ENCODE data around the gene EXOG.
A peak's percentile ranks its signal among the peaks of the same experiment; 100 is the strongest.

EXOG gene

DNA sequence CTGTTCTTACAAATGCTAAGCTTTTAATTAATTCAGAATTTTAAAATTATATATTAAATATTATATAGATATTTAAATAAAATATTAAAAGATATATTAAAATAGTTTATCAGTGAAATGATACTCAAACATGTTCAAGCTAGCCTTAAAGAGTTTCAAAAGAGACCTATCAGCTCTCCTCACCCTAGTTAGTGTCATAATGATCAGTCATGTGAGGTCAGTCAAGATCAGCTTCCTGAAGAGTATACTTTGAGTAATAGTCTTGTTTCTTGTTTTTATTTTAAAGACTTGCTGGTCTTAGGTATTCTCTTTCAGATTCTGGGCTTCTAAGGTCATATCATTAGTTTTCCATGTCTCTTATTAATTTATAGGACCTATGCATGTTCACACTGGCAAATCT is 14.5 kb downstream of the EXOG start:
- no peak for DNase-seq (ENCODE audit: low read depth)

DNA sequence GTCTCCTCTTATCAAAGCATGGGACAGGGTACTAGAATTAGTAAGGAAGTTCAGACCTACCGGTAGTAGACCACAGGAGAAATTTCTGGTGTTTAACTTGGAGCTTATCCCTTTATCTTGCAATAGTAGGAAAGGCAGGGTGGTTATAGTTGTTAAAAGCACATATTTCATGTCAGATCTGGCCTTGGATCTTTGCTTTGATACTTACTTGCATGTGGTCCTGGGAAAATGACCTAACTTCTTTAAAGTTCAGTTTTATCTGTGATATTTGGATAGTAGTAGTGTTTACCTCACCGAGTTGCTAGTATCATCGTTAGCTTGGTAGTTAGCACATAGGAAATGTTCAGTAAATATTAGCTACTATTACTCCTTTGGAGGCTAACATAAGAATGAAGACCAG is 15.4 kb downstream of the EXOG start:
- DNase-seq (ENCODE audit: low read depth) = no peak

DNA sequence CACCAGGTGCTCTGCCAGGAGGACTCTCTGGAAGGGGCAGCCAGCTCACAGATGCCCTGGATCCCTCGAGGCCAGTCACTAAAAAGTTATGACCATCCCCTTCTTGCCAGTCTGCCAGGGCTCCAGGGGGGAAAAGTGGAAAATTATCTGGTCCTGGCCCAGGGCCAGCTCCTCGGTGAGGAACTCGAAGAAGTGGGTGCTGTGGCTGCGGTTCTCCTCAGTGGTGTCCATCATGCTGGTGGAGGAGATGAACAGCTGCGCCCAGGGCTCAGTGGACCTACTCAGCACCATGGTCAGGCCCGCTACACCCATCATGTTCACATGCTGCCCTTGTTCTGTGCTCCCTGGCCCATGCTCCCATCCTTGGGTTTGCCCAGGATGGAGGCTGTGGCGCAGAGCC is 19.2 kb downstream of the EXOG start:
- no peak for DNase-seq (ENCODE audit: low read depth)

DNA sequence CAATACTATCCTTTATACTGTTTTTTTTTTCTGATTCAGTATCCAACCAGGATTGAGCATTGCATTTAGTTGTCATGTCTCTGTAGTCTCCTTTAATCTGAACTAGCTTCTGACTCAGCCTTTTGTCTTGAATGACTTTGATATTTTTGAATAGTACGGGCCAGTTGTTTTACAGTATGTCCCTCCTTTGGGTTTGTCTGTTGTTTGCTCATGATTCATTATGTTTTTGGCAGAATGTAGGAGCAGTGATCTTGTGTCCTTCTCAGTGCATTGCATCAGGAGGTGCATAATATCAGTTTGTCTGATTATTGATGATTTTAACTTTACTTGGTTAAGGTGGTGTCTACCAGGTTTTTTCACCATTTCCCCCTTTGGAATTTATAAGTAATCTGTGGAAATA is 20.5 kb downstream of the EXOG start:
- DNase-seq (ENCODE audit: low read depth) = no peak

DNA sequence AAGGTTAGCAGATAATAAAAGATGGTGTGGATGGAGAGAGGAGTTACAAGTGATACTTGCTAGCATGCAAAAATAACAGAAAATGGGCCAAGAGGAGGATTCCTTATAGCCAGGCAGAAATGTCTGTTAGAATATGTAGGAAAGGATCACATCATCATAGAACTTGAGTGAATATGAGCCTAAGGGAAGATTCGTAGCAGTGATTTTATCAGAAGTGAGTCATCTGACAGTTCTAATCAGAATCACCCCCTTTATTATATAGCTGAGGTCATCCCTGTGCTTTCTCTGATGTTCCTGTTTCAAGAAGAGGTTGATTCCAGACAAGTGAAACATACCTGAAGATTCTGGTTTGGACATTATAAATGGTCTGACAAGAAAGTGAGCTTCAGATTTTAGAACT is 22.9 kb downstream of the EXOG start:
- no peak for DNase-seq (ENCODE audit: low read depth)

DNA sequence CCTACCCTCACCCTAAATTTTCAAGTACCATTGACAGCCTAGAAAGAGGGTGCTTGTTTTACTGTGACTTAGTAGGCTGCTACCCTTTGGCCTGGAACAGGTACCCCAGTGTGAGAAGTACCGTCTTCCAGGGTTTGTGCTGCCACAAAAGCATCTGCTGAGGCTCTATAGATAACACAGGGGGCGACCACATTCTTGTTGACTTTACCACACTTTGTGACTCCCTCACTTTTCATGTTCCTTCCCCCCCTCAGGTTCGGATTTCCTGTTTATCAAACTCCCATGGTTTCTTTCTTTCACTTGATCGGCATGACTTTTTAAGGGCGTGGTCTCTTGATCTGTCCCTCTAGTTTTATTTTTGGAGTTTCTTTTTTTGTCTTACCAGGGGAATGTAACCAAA is 23.5 kb downstream of the EXOG start:
- no peak for DNase-seq (ENCODE audit: low read depth)

DNA sequence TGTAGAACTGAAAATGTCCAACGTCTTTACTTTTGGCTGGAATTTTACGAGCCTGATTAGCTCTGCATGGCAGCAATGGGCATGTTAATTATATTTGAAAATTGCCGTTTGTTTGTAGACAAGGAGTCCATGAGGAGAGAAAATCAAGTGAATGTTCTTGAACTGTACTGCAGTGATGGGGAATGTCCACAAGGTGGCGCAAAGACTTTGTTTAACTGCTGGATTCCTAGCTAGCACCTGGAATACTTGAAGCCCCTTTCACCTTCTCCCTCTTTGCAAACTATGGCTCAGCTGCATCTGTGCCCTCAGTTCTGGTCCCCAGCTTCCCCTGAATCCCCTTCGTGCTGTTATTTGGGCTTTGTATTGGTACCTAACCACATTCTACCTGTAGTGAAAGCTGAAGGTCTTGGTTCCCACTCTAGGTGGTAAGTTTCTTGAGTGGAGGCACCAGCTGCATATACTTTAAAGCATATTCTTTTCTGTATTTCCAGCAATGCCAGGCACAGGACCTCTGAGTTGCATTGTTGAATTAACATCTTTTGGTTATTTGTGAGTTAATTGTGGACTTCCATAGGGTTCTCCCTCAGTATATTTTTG is 25.3 kb downstream of the EXOG start:
- peak; percentile 46 for DNase-seq (ENCODE audit: low read depth)

DNA sequence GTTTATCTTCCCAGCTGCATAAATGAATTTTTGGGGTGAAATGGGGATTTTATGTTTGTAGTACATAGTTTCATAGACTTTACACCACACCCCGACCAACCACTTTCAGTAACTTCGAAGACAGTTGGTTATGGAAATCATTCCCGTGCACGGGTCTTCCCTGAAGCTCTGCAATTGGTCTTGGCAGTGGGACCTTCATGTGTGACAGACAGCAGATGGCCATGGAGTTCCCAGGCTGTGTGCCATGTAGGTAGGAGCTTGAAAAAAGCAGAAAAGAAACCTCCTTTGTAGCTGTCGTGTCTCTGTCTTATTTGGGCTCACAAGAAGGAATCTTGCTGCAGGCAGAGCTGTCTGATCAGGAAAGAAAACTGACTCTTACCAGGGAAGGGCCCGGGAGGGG is 25.9 kb downstream of the EXOG start:
- DNase-seq (ENCODE audit: low read depth) = no peak

DNA sequence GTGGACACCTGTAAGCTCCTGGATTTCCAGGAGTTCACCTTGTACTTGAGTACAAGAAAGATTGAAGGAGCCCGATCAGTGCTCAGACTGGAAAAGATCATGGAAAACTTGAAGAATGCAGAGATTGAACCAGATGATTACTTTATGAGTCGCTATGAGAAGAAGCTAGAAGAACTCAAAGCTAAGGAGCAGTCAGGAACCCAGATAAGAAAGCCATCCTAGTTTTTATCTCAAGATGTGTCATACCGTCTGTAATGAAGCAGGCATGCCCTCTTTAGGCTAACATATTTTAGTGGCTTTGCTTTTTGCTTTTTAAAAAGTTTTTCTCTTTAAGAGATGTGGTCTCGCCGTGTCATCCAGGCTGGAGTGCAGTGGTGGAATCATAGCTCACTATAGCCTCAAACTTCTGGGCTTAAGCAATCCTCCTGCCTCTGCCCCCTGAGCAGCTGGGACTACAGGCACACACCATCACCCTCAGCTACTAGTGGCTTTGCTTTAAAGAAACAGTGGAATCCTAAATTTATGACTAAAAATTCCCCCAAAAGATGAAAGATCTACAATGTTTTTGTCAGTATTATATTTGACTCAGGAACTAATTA is 28.1 kb downstream of the EXOG start:
- DNase-seq (ENCODE audit: low read depth) = no peak

DNA sequence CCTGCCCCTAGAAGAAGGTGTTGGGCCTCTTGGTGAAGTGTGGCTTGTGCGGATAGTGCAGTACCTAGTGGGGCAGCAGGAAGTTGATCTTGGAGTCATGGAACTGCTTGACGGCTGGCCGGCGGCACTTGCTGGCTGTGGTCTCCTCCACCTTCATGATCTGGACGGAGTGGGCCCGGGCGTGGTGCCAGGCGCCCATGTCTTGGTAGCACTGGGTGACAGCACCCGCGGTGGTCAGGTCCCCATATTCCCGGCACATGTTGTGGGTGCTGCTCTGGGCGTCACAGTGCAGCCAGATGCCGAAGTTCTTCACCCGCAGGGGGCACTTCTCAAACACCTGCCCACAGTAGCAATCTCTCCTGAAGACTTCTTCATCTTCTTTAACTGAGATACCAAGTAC is 30.7 kb downstream of the EXOG start:
- no peak for DNase-seq (ENCODE audit: low read depth)

DNA sequence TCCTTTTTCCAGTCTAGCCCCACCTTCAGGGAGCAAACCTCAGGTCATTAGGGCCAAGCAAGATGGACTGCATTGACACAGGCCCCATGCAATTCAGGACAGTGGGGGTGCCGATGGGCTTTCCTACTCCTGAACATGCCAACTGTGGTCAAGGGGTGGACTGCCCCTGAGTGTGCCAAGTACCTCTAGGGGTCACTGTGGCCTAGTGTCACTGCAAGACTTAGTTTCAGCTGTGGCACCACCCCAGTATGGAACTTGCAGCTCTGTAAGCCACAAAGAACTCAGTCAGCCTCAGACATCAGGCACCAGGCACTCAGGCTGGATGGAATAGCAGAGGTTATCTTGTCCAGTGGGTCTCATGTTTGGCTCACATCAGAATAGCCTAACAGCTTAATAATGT is 32.3 kb downstream of the EXOG start:
- no peak for DNase-seq (ENCODE audit: low read depth)

DNA sequence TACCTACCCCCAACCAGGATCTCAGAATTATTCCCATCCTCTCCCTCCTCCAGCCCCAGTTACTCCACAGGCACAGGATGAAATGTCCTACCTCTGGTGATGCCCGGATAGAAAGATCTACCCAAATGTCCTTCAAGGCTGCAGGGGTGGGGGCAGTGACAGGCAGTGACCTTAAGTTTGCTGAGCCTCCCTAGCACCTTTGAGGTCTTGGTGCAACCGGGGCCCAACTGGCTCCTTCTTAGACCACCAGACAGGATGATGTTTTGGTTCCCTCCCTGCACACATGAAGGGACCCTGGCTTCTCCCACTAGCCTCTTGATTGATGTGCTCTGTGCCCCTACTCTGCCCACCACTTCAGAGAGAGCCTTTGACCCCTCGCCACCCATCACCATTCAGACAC is 36.4 kb downstream of the EXOG start:
- no peak for DNase-seq (ENCODE audit: low read depth)

DNA sequence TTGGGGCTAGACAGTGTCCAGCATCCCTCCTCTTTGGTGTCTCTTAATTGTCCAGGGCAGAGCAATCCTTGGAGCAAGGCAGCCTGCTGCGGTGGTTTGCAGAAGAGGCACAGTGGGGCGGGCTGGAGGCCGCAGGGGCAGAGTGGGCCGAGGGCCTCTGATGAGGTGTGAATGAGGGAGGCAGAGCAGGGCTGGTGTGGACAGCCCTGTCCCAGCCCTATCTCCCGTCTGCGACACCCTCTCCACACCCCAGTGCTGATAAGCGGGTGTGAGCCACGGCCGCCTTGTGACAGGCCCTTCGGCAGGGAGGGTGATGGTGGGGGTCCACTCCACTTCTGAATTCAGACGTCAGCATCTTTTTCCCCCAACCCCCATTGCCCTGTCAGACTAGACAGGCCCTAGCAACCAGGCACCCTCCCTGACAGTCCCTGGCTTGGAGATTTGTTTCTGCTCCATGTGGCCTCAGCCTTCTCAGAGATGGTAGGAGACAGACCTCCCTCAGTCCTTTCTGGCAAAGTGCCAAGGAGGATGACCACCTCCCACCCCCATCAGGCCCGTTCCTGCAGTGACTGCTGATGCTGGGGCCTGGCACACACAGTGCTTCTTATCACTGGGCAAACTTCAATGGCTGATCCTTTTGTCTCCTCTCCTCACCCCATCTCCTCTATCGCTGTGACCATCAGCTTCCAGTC is 37.3 kb downstream of the EXOG start:
- DNase-seq (ENCODE audit: low read depth) = no peak

DNA sequence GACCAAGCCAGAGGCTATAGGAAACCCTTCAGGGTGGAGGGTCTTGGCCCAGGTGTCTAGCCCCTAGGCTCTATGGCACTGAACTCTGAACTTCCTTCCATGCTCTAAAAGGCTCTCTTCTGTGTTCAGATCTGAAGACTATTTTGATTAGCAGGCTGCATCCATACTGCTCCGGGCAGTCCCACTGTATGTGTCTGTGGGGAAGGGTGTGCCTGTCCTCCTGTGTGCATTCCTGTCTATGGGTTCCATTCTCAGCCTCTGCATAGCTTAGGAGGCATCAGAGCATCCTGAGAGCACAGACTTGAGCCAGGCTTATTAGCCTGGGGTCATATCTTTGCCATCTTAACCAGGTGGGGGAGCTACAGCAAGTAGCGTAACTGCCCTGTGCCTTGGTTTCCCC is 38.0 kb downstream of the EXOG start:
- DNase-seq (ENCODE audit: low read depth) = no peak

DNA sequence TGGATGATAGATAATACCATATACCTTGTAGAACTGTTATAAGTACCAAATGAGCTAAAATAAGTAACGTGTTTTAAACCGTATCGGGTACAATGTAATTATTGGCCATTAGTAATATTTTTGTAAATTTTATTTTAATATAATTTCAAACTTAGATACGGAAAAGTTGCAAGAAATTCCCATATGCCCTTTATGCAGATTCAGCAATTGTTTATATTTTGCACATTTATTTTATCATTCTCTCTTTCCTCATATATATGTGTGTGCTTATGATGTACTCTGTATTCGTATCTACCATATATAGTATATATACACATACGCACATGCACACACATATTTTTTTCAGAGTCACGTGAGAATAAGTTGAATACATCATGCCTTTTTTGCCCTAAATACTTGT is 38.5 kb downstream of the EXOG start:
- no peak for DNase-seq (ENCODE audit: low read depth)

DNA sequence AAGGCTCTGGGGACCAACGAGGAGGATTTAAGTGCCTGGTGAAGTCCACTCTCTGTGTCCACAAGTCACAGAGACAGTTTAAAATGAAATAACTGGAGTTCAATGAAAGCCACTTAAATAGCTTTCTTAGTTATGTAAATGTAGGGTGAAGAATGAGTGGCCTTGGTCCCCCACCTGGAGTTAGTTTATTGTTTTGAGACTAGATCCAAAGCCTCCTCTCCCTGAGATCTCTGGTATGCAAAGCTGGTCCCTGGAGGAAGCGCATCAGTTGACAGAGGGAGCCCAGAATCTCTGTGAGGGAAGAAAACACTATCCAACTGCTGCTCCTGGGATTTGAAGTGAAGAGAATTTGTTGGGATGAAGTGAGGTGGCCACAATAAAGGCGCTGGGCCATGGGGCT is 40.5 kb downstream of the EXOG start:
- DNase-seq (ENCODE audit: low read depth) = no peak

DNA sequence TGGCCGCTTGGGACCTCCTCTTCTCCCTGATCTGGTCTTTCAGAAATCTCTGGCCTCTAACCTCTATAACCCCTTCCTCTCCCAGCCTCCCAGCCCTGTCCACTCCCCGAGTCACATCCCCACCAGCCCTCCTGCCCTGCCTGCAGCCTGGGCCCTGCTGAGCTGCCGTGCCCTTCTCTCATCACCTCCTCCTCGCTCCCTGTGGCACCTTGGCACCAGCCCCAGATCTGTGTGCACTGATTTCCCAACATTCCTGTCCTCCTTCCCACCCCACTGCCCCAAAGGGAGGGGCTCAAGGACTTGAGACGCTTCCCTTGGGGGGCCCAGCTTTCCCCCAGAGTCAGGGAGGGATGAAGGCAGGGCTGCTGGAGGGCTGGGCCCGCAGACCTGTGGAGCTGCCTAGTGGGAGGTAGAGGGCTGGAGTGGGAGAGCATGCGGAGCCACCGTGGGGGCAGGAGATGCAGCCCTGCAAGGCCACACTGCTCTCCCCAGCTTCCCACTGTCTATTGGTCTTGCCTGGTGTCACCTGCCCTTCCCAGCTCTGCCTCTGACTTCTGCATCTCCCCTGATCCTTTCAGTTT is 42.7 kb downstream of the EXOG start:
- DNase-seq (ENCODE audit: low read depth) = no peak

DNA sequence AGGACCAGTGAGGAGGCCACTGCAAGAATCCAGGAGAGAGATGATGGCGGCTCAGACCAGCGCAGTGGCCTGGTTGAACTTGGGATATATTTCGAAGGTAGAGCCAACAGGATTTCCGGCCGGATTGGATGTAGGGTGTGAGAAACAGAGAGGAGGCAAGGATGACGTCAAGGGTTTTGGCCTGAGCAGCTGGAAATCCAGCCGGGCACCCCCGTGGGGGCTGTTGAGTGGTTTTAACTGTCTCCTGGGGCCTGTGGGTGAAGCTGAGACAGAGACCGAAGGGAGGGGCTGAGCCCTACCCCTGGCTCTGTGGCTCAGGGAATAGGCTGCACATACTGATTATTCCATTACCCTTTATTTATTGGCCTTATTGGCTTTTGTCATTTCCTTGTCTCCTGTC is 45.7 kb downstream of the EXOG start:
- no peak for DNase-seq (ENCODE audit: low read depth)

DNA sequence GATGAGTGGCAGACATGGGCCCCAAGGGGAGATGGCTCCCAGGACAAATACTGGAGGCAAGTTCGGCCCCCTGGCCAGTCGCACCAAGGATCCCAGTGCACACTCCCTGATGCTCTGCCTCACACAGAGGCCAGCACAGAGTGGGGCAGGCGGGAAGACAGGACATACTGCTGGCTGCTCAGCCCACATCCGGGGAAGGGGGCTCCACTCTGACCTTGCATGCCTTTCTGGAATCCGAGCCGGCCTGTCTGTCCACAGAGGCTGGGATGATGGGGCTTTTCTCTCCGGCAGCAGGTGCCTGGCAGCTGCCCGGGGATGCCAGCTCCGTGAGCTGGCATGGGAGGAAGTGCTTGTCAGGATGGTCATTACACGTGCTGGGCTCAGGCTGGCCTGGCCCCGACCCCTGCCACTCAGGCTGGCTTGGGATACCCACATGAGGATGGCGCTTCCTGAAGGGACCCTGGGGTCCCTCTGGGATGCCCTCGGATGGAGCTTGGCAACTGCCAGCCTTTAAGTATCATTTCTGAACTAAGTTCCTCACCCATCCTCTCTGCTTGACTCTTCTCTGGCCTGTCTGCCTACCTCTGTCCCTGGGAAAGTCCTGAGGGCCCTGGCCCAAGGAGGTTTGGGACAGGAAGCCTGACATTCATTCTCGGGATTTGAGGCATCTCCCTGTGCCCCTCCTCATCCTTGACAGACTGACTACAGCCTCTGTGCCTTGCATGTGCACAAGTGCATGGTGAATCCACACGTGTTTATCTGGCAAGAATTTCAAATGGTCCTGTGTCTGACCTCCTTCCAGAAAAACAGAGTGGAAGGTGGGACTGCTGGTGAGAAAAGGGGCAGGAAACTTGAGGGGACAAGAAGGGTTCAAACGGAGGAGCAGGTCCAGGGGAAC is 46.5 kb downstream of the EXOG start:
- DNase-seq (ENCODE audit: low read depth) = no peak

DNA sequence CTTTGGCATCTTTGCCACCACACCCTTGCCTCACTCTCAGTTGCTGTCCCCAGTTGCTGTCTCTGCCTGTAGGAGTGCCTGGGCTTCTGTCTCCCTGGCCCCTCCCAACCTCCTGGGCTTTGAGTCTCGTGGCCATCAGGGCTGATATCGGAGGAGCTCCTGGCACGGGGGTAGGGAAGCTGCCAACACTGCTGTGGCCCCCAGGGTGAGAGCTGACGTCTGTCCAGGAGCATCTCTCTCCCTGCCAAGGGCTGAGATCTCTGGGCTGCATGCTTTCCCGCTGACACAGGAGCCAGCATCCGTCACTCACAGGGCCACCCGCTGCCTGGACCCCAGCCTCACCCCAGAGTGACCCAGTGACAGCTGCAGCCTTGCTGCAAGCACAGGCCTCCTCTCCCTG is 47.4 kb downstream of the EXOG start:
- DNase-seq (ENCODE audit: low read depth) = no peak

DNA sequence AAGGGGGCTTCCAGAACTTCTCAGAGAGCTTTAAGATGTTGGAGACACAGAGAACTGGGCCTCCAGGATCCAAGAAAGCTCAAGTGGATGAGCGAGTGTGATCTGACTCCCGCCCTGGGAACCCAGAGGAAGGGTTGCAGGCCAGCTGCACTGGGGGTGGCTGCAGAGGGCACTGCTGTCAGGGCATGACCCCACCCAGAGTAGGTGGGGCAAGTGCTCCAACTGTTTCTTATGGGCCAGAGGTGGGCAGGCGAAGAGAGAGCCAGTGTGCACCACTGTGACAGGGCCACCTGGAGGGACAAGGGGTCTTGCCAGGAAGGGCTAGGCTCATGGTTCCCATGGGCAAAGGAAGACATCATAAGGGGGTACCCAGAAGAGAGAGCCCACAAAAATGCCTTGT is 48.8 kb downstream of the EXOG start:
- no peak for DNase-seq (ENCODE audit: low read depth)

DNA sequence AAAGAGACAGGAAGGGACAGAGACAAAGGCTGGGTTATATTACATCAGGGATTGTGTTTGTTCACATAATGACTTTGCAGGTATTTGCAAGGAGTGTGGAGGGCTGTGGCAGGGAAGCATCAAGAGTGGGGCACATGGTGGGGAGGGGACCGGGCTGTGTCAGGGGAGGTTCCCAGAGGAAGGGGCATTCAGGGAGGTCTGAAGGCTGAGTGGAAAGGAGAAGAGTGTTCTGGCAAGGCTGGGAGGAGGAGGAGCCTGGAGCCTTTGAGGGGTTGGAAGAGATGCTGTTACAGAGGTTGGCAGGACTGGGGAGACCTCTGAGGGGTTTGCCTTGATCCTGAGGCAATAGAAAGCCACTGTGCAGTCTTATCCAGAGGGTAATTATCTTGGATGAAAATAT is 49.4 kb downstream of the EXOG start:
- DNase-seq (ENCODE audit: low read depth) = no peak

DNA sequence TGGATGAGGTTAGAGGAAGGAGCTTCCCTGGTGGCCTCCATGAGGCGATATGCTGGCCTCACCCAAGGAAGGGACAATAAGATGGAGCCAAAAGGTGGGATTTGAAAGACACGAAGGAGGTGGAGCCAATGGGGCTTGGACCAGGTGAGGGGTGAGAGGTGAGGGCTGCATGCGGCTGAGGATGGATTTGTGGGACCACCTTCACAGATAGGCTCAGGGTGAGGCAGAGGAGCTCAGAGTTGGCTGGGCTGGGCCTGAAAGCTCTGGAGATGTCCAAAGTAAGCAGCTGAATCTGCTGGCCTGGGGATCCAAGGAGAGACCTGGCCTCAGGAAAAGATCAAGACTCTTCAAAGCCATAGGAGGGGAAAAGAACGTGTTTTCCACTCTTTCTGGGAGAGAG is 49.8 kb downstream of the EXOG start:
- DNase-seq (ENCODE audit: low read depth) = no peak
